Fibroblast of lung (primary cell): ENCODE measurements around the gene PABPN1L.

Source experiments
- EZH2 ChIP-seq: IDR thresholded peaks from 2 replicates; pipeline ENCODE4 v1.5.1; 2012; ENCODE audit warnings: low read length, control low read depth, mild to moderate bottlenecking; ENCODE audit errors: missing control alignments
- TF ChIP-seq, protein P1 (sequence below), 2 donors: IDR thresholded peaks in 1 of 2; conservative IDR thresholded peaks in 1 of 2; 1 replicate in 1 of 2; 2 replicates in 1 of 2; pipeline ENCODE4 v1.5.1; 2011 to 2012; ENCODE audit warnings: low read length in 2 of 2, control low read depth in 1 of 2, inconsistent platforms in 1 of 2, low read depth in 1 of 2, mild to moderate bottlenecking in 1 of 2

DNA sequence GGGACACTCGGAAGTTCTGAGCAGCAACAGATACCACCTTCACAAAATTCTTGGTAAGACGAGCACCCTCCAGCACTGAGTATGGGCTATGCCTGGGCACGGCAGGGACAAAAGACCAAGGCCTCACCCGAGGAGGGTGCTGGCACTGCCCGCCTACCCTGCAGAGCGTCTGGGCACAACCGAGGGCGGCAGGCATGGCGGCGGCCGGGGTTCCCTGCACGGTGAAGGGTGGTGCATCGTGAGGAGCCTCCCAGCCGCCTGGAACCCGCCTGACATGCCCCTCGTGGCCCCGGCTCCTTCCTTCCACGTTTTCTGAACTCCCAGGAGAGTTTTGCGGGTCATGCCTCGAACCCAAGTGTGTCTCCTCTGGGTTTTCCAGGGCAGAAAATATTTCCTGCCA lies 28.7 kb downstream of the PABPN1L start:
- TF ChIP-seq, protein P1, sequence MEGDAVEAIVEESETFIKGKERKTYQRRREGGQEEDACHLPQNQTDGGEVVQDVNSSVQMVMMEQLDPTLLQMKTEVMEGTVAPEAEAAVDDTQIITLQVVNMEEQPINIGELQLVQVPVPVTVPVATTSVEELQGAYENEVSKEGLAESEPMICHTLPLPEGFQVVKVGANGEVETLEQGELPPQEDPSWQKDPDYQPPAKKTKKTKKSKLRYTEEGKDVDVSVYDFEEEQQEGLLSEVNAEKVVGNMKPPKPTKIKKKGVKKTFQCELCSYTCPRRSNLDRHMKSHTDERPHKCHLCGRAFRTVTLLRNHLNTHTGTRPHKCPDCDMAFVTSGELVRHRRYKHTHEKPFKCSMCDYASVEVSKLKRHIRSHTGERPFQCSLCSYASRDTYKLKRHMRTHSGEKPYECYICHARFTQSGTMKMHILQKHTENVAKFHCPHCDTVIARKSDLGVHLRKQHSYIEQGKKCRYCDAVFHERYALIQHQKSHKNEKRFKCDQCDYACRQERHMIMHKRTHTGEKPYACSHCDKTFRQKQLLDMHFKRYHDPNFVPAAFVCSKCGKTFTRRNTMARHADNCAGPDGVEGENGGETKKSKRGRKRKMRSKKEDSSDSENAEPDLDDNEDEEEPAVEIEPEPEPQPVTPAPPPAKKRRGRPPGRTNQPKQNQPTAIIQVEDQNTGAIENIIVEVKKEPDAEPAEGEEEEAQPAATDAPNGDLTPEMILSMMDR (conservative IDR thresholded peaks at IDR 0.05 in 1 of 2, IDR thresholded peaks at IDR 0.05 in 1 of 2; ENCODE audit: low read depth in 1 of 2, low read length in 2 of 2) = no peak
- TF ChIP-seq EZH2 = no peak
